NCI-H1436 treated with DMSO at 0.1 percent for 48 hours (cell line): ENCODE measurements around the gene SEC23A.
"Not testable (repeated sequence)": the region's sequence is repeated elsewhere in the genome, so short reads cannot be mapped to it uniquely, and the experiment has no call there.

Source experiments
- DNase-seq: peaks from one replicate; lab custom pipeline; 2025; lab: John Stamatoyannopoulos, UW

Gene SEC23A

GRCh38 chr14:39102969-39103957, at the start of gene SEC23A:
Gene SEC23A (minus strand): TSS chr14:39103235. CDS start chr14:39096118, 7,117 bp downstream.
- peak; percentile 10 for DNase-seq

GRCh38 chr14:39145266-39145966, 42.4 kb upstream of the SEC23A start:
- DNase-seq = no peak

GRCh38 chr14:39143226-39143625, 40.2 kb upstream of the SEC23A start:
- DNase-seq = not testable (repeated sequence)

- not testable (repeated sequence) for DNase-seq
Measured at GRCh38 chr14:39141623-39142022, 38.6 kb upstream of the SEC23A start.

GRCh38 chr14:39140170-39140569, 37.1 kb upstream of the SEC23A start:
- DNase-seq = no peak

GRCh38 chr14:39138440-39138839, 35.4 kb upstream of the SEC23A start:
- no peak for DNase-seq

- DNase-seq = not testable (repeated sequence)
Measured at GRCh38 chr14:39137835-39138234, 34.8 kb upstream of the SEC23A start.

GRCh38 chr14:39122330-39123138, 19.5 kb upstream of the SEC23A start:
- no peak for DNase-seq

GRCh38 chr14:39114073-39114838, 11.2 kb upstream of the SEC23A start, which contains the start of gene GEMIN2:
Gene GEMIN2 (plus strand): TSS chr14:39114323. CDS start chr14:39114339, 16 bp downstream.
- DNase-seq = peak; percentile 88

GRCh38 chr14:39113685-39114072, 10.6 kb upstream of the SEC23A start:
- no peak for DNase-seq

- no peak for DNase-seq
Measured at GRCh38 chr14:39109893-39110715, 7.1 kb upstream of the SEC23A start.

- no peak for DNase-seq
Measured at GRCh38 chr14:39108791-39109190, 5.8 kb upstream of the SEC23A start.

GRCh38 chr14:39107591-39107996, 4.6 kb upstream of the SEC23A start:
- DNase-seq = no peak

- DNase-seq = not testable (repeated sequence)
Measured at GRCh38 chr14:39104078-39104801, 1.2 kb upstream of the SEC23A start.

GRCh38 chr14:39102265-39102968, 618 bp downstream of the SEC23A start:
- DNase-seq = no peak

GRCh38 chr14:39099748-39100147, 3.3 kb downstream of the SEC23A start:
- DNase-seq = no peak

- not testable (repeated sequence) for DNase-seq
Measured at GRCh38 chr14:39099215-39099614, 3.8 kb downstream of the SEC23A start.

GRCh38 chr14:39097159-39097558, 5.9 kb downstream of the SEC23A start:
- DNase-seq = no peak

- no peak for DNase-seq
Measured at GRCh38 chr14:39094515-39094914, 8.5 kb downstream of the SEC23A start.
